HG03571 (cell line): ENCODE data around the gene RGS14.
A peak's percentile ranks its signal among the peaks of the same experiment; 100 is the strongest.
"Not testable (repeated sequence)": the region's sequence is repeated elsewhere in the genome, so short reads cannot be mapped to it uniquely, and the experiment has no call there.

ENCODE experiments used
- ATAC-seq: cut with Tn5 transposase; IDR thresholded peaks from one replicate; pipeline ENCODE4 v1.9.1; 2021; ENCODE audit not compliant: unreplicated experiment

Gene RGS14

DNA sequence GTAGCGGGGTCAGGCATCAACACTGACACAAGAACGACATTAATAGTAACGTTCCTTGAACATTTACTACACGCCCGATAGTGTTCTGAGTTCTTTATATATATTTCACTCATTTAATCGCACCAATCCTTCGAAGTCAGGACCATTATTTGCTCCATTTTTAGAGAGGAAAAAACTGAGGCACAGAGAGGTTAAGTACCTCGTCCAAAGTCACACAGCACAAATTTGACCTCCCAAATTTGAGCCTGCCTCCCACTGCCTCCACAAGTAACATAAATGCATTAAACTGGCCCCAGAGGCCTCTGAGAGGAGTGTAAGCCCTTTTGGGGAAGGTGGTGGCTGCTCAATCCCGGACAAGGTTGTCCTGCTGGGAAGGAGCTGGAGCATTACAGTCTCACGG, 5.8 kb downstream of the RGS14 start:
- no peak for ATAC-seq

DNA sequence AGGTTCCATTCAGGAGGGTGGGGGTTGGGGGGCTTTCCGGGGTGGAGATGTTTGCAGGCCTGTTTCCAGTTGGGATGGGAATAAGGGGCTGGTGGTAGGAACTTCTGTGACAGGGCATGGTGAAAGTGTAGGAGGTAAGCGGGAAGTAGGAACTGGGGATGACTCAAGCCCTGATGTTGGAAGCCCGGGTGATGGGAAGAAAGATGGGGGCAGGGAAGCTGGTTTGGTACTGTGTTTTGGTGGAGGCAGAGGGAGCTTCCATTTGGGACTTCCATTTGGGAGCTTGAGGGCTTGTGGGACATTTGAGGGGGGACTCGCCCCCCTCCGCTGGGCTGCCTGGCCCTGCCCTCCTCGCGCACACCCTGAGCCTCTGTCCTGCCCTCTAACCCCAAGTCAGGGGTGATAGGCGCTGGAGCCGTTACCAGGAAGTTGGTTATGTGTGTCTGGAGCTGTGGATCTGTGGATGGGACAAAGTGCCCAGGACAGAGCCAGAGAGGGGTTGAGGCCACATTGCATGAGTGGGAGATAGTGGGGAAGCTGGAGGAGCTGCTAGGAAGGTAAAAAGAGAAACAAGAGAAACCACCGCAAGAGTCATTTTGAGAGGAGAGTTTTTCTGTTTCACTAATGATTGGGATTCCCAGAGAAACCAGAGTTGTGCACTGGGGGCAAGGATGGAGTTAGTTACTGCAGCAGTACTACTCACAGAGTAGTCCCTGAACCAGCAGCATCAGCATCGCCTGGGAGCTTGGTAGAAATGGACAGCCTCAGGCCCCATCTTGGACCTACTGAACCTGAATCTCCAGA, 6.6 kb downstream of the RGS14 start:
- no peak for ATAC-seq

DNA sequence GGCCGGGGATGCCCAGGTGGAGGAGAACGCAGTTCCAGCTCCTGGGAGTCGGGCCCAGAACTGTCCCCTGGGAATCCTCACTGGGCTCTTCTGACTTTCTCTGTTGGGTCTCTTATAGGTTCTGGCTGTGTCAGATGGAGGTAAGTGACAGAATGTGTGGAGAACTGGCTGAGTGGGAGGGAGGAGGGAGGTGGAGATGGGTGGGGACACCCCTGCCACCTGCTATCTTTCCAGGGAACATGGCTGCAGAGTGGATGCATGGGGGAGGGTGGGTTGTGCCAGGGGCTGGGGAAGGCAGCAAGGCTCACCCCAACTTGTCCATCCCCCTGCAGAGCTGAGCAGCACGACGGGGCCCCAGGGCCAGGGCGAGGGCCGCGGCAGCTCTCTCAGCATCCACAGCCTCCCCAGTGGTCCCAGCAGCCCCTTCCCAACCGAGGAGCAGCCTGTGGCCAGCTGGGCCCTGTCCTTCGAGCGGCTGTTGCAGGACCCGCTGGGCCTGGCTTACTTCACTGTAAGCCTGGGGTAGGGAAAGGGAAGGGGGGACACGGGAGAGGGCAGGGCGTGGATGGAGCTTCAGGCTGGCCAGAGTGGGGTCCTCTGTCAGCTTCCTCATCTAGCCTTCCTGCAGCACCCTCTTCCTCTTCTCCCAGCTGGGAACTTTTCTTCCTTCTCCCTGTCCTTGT, 8.3 kb downstream of the RGS14 start:
- ATAC-seq: no peak

DNA sequence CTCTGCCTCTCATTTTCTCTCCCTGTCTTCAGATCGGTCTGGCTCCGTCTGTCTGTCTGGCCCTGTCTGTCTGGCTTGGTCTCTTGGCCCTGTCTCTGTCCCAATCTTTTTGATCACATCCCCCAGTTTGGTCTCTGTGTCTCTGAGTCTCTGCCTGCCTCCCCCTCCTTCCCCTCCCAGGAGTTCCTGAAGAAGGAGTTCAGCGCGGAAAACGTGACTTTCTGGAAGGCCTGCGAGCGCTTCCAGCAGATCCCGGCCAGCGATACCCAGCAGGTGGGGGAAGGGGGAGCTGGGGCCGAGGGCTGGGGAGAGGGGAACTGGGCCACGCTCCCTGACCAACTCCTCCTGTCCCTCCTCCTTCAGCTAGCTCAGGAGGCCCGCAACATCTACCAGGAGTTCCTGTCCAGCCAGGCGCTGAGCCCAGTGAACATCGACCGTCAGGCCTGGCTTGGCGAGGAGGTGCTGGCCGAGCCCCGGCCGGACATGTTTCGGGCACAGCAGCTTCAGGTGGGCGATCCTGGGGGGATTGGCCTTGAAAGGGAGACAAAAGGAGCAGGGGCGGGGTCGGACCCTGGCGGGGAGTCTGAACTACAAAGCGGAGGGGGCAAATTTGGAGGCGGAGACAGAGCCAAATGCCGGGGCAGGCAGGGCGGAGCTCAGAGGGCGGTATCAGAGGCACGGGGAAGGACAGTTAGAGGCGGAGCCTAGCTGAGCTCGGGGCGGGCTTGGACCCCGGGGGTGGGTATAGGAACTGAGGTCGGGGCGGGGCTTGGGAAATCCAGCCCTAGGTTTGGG, 9.0 kb downstream of the RGS14 start:
- ATAC-seq: no peak

DNA sequence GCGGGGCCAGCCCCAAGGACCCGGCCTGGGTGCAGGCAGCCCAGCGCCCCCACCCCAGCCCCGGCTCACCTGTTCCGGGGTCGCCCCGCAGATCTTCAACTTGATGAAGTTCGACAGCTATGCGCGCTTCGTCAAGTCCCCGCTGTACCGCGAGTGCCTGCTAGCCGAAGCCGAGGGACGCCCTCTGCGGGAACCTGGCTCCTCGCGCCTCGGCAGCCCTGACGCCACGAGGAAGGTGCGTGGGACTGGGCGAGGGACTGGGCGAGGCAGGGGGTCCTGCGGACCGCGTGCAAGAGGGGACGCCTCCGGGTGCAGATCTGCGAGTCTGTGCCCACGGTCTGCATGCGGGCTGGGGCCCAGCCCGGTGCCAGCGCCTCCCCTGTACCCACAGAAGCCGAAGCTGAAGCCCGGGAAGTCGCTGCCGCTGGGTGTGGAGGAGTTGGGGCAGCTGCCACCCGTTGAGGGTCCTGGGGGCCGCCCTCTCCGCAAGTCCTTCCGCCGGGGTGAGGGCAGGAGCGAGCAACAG, 9.7 kb downstream of the RGS14 start:
- ATAC-seq: no peak

DNA sequence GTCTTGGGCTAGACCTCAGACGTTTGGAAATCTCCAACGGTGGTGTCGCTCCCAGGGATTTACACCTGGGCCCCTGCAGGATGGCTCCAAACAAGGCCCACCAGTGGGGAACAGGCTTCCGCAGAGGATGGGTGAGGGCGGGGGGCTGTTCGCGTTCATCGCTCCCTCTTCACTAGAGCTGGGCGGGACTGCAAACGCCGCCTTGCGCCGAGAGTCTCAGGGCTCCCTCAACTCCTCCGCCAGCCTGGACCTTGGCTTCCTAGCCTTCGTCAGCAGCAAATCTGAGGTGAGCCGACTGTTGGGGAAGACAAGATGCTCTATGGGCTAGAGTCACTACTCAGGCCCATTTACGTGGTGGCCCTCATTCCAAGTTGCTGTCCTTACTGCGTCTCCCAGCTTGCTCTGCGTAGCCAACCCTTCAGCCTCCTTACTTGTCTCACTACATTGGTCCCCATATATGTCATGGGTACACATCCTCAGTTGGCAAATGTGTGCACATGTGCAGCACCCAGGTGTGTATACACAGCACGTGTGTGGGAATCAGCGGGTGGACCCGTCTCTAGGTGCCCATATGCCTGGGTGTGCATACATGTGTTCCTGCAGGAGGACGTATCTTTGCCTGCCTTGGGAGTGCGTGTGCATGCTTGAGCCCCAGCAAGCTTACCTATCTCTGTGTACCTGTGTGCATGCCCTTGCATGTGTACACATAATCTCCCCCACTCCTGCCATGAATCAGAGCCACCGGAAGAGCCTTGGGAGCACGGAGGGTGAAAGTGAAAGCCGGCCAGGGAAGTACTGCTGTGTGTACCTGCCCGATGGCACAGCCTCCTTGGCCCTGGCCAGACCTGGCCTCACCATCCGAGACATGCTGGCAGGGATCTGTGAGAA, 10.5 kb downstream of the RGS14 start:
- no peak for ATAC-seq

DNA sequence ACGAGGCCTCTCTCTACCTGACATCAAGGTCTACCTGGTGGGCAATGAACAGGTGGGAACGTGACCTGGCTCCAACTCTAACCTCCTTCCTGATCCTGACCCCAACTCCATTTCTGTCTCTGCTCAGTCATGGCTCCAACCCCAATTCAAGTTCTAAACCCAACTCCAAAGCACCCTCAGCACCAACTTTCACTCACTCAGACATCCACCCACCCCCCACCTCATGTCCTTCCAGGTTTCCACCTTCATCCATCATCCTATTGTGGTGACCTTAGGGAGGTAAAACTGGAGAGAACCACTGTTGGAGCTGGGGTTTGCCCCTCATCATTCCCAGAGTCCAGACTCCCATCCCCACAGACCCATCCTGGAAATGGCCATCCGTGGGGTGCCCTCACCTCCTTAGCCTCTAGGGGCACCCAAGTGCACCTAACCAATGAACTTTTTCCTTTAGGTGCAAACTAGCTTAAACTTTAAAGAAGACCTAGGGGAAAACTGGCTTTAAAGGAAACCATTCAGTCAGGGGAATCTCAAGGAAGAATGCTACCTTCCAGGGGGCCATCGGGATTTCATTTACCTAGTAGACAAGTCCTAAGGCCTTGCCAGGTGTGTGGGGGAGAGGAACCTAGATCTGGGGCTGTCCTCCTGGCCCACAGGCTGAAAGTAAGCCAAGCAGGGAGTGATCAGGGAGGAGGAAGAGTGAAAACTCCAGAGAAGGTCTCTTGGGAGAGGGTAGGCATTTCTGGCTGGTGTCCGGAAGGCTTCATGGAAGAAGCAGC, 11.3 kb downstream of the RGS14 start:
- ATAC-seq: no peak

DNA sequence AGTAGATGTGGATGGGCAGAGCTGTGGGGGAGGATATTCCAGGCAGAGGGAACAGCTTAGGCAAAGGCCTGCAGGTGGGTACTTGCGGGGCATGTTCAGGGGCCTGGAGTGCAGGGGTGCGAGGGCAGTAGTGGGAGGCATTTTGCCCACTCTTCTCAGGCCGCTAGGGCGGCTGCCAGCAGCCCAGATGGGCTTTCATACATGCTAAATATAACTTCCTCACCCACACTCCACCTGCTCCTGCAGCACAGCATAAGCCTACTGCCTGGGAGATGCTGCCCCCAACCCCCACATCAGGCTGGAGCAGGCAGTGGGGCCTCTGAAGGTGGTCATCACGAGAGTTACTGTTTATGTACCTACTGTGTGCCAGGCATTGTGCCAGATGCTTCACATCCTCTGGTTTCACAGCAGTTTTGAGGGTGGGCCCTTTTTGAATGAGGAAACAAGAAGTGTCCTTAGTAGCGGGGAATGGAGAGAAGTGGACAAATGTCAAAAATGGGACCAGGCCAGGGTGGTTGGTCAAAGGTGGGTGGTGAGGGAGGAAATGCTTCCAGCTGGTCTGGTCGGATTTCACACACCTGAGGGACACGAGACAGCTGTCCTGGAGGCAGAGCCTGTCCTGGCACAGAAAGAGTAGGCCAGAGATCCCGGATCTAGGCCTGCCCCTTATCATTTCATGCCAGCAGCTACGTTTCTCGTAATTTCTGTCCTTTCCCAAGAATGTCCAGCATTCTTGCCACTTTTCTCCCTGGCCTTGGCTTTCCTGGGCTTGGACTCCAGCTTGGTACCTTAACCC, 12.1 kb downstream of the RGS14 start:
- no peak for ATAC-seq

DNA sequence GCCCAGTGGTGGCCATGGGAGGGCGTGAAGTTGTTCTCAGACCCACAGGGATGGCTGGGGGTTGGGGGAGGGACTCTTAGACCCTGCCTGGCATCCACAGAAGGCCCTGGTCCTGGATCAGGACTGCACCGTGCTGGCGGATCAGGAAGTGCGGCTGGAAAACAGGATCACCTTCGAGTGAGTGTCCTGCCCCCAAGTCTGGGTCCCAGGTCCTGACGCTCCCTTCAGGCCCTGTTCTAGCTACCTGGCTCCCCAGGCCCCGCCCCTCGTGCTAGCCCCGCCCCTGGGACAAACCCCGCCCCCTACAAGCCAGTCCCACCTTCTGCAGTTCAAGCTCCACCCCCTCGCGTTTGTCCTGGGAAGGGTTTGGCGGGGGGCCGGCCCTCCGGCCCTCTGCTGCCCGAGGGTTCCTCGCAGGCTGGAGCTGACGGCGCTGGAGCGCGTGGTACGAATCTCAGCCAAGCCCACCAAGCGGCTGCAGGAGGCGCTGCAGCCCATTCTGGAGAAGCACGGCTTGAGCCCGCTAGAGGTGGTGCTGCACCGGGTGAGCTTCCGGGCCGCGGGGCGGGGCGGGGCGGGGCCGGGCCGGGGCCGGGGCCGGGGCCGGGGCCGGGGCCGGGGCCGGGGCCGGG, 12.9 kb downstream of the RGS14 start:
- peak; percentile 62 for ATAC-seq

DNA sequence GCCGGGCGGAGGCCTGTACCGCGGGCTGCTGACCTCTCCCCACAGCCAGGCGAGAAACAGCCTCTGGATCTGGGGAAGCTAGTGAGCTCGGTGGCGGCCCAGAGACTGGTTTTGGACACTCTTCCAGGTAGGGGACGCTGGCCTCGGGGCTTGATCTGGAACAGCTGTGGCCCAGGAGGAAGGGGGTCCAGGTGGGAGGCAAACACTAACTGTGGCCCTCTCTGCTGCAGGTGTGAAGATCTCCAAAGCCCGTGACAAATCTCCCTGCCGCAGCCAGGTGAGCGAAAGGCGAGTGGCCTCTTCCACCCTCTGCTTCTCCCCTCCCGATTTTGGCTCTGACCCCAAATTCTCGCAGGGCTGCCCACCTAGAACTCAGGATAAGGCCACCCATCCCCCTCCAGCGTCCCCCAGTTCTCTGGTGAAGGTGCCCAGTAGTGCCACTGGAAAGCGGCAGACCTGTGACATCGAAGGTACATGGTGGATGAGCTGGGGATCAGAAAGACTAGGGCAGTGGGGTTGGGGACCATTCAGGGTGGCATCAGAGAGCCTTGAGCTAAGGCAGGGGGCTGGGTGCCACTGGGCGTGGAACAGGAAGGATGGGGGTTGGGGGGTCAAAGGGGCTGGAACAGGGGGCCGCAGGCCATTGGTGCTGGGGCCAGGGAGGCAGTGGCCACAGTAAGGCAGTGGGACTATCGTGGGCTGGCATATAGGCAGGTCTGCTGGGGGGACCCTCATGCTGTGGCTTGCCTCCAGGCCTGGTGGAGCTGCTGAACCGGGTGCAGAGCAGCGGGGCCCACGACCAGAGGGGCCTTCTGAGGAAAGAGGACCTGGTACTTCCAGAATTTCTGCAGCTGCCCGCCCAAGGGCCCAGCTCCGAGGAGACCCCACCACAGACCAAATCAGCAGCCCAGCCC, 13.7 kb downstream of the RGS14 start:
- ATAC-seq: no peak

DNA sequence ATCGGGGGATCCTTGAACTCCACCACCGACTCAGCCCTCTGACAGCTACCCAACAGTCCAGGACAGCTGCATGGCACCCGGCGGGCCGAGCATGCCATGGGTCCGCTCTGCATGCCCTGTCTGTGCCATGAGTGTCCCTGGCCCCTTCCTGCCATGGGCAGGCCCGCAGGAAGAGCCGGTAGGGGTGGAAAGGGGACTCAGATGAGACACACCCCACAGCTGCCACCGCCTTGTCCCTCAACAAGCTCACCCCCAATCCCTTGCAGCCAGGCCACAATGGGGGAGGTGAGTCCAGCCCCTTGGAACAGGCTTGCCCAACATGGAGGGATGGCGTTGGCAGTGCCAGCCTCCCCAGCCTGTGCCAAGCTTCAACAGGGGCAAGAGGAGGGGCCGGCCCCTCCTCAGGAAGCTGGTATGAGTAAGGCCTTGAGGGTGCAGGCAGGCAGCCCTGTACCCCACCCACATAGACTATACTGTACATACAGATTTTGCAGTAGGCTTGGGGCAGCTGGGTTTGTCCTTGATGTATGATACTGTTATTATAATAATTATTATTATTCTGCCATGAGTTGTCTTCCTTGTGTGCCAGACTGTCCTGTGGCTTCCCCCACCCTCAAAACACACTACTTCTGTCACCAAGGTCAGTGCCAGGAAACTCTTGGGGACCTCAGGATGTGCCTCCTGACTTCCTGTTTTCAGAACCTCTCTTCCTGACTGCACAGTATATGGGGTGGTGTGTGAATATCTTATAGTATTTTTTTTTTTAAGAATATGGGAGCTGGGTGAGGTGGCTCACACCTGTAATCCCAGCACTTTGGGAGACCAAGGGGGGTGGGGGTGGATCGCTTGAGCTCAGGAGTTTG, 14.5 kb downstream of the RGS14 start:
- ATAC-seq: no peak

DNA sequence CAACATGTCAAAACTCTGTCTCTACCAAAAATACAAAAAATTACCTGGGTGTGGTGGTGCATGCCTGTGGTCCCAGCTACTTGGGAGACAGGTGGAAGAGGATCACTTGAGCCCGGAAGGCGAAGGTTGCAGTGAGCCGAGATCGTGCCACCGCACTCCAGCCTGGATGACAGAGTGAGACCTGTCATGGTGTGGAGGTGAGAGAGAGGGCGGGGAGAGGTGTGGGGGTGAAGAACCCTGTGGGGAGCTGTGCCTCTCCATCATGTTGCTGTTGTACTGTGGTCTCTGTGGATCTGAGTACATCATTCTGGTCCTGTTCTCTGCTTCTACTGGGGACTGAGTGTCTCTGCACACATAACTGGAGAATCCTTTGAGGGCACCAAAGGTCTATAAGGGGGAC, 15.2 kb downstream of the RGS14 start:
- no peak for ATAC-seq

DNA sequence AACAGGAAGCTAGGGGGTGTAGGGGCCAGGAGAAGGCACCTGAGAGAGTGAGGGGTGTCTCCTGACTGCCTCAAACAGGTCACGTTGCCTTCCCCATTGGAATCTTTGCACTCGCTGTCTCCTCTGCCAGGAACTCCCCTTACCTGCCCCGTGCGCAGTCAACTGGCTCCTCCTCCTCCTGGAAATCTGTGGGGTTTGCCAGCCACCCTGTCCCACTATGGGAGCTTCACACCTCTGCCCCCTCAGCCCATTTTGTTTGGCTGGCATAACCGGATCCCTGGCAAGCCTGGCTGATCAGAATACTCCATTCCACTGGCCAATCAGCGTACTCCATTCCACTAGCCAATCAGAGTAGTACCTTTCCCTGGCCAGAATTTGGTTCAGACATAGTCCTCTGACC, 16.1 kb downstream of the RGS14 start:
- no peak for ATAC-seq

DNA sequence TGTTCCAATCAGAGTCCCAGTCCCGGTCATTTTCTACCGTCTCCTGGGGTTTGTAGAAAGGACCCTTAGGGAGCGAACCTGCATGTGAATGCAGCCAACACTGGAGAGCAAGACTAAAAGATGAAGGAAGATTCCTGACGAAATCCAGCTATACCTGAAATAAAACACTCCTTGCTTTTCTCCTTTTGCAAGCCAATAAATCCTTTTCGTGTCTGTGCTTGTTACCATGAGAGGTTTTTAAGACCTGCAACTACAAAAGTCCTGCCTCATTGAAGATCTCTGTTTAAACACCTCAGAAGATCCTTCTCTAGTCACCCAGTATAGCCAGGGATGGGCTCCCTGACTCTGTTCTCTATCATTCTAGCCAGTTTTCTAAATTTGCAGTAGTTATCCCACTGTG, 16.5 kb downstream of the RGS14 start:
- no peak for ATAC-seq

DNA sequence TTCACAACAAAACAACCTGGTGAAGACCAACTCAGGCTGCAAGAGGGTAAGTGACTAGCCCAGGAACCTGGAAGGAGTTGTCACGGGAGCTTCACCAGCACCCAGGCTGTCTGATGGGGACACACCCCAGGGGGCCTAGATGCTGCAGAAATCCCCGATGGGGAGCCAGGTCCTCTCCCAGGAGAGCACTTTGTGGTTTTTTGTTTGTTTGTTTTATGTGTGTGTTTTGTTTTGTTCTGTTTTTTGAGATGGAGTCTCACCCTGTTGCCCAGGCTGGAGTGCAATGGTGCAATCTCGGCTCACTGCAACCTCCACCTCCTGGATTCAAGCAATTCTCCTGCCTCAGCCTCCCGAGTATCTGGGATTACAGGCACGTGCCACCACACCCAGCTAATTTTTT, 17.8 kb downstream of the RGS14 start:
- not testable (repeated sequence) for ATAC-seq

DNA sequence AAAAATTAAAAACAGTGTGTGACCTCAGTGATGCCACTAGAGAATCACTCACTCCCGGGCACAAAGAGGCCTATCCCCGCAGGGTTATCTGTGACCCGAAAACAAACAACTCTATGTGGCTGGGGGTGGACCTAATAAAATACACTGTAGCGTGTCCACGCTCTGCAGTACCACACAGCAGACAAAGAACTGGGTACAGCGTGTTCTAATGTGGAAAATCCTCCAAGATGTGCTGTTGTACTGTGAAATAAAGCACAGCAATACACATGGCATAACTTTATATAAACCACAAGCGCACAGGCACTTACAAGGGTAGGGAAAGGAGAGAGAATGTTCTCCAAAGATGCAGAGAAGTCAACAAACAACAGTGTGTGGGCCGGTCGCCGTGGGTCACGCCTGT, 18.4 kb downstream of the RGS14 start:
- ATAC-seq: no peak
